Gastroesophageal sphincter (tissue), 4 donors: ENCODE data around the gene ANKS1B. TPM values are rescaled to one million over a fixed set of nuclear protein-coding genes. Genes with fewer than 3 reads are reported as not detected.

ENCODE experiments used
- ATAC-seq: fragments of 150-250 bp; one replicate; pipeline ENCODE4 v1.9.1; 2016; ENCODE audit warnings: mild to moderate bottlenecking, moderate library complexity
- H3K27ac ChIP-seq, 4 donors: fragments of 200-600 bp; sonication (generic) in 3 of 4; 1 replicate in 3 of 4; 2 replicates in 1 of 4; pipeline ENCODE4 v1.5.1; 2016 to 2019
- H3K27me3 ChIP-seq: fragments of 200-600 bp; sonication (generic); one replicate; pipeline ENCODE4 v1.5.1; 2019
- H3K36me3 ChIP-seq, 2 donors: fragments of 200-600 bp; sonication (generic); one replicate each; pipeline ENCODE4 v1.5.1; 2019; ENCODE audit warnings: control low read depth in 1 of 2
- H3K4me1 ChIP-seq, 3 donors: fragments of 200-600 bp; sonication (generic); 1 replicate in 2 of 3; 2 replicates in 1 of 3; pipeline ENCODE4 v1.5.1; 2016 to 2019; ENCODE audit warnings: control low read depth in 2 of 3
- H3K4me3 ChIP-seq, 2 donors: fragments of 200-600 bp; sonication (generic); one replicate each; pipeline ENCODE4 v1.5.1; 2019; ENCODE audit warnings: mild to moderate bottlenecking in 1 of 2, moderate library complexity in 1 of 2
- H3K9me3 ChIP-seq, 3 donors: fragments of 200-600 bp; sonication (generic); one replicate each; pipeline ENCODE4 v1.5.1; 2017 to 2019; ENCODE audit warnings: control low read depth in 2 of 3
- CTCF ChIP-seq, 4 experiments: fragments of 200-600 bp in 2 of 4; fragments of 450-650 bp in 2 of 4; sonication (generic) in 1 of 4; IDR thresholded peaks; one replicate each; pipeline ENCODE4 v1.5.1; 2017 to 2019; ENCODE audit warnings: antibody characterized with exemption in 4 of 4, mild to moderate bottlenecking in 2 of 4, moderate library complexity in 2 of 4
- EP300 ChIP-seq: sonication (generic); formaldehyde crosslinking; IDR thresholded peaks from one replicate; pipeline ENCODE4 v1.6.1; 2017; ENCODE audit warnings: antibody characterized with exemption, mild to moderate bottlenecking
- POLR2A ChIP-seq, 2 donors: fragments of 450-650 bp; IDR thresholded peaks; one replicate each; pipeline ENCODE4 v1.6.1; 2017; ENCODE audit warnings: antibody characterized with exemption in 2 of 2, mild to moderate bottlenecking in 2 of 2, moderate library complexity in 1 of 2
- POLR2AphosphoS5 ChIP-seq: sonication (generic); formaldehyde crosslinking; IDR thresholded peaks from one replicate; pipeline ENCODE4 v1.6.1; 2017; ENCODE audit warnings: antibody characterized with exemption
- WGBS, 2 donors: methylation state at CpG; one replicate each; pipeline ENCODE4 v1.1.5; 2018; ENCODE audit warnings: low coverage in 1 of 2; 5-methylcytosine and 5-hydroxymethylcytosine counted together
- total RNA-seq, 4 donors: library from RNA; depleted of rRNA; stranded (reverse); fragments of >200 nt; gene quantifications; one replicate each; pipeline ENCODE4 v1.1.0, GENCODE V29; 2016

ANKS1B gene
- total RNA-seq, 4 donors from 2014 or later: 9.9 to 31.1 (median 21.4) TPM

GRCh38 chr12:99372257-99372920 lies 612.3 kb downstream of the ANKS1B start:
- 13 to 20% methylated on average over 3 of the region's 3 CpGs for WGBS, 2 donors
- no peak overlapping the region for H3K4me3 ChIP-seq
- TF ChIP-seq EP300: no peak
- no peak for TF ChIP-seq CTCF (IDR thresholded peaks at IDR 0.05)
- TF ChIP-seq POLR2A (IDR thresholded peaks at IDR 0.05): no peak
- no peak for TF ChIP-seq POLR2AphosphoS5
- ATAC-seq: no peak
- H3K9me3 ChIP-seq: no peaks in the 10 kb centered on the region
- no peak overlapping the region for H3K27ac ChIP-seq
- H3K36me3 ChIP-seq: no peaks in the 10 kb centered on the region
- H3K27me3 ChIP-seq: no peaks in the 10 kb centered on the region
- H3K4me1 ChIP-seq: peaks cover 0 to 13% (median 0%) of the 10 kb centered on the region in 3 donors

DNA sequence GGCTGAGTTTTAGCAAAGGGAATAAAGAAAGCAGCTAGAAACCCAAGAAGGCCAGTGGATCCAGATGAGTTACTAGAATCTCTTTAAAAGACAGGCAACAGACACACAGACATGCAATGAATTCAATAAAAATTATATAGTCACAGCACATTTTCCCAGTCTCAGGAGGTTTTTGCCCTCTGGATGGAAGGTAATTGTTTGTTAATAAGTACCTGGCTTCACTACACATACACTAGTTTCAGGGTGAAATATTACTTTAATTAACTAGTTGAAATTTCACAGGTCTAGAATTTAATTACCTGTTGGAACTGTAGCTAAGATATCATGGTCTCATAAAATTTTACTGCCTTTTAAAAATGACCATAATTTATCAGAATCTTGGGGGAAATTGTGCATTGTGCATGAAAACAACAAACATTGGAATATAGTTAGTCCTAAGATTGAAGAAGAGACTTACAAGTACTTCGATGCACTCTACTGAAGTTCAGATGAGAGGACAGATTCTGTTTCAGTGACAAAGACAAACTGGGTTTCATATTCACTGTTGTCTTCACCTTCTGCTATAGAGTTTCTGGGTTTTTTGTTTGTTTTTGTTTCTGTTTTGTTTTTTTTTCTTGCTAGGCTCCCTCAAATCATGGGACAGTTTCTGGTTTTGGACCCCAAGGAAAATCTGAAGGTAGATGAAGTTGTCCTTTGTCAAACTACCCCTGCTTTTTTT lies 614.2 kb downstream of the ANKS1B start:
- Histone ChIP-seq H3K36me3 (no peaks in the 10 kb centered on the region), H3K4me3 (no peak overlapping the region), H3K27ac (no peak overlapping the region), H3K9me3 (no peaks in the 10 kb centered on the region), H3K4me1 (peaks cover 0 to 13% (median 0%) of the 10 kb centered on the region in 3 donors), H3K27me3 (no peaks in the 10 kb centered on the region)
- 88 to 92% methylated on average over 1 of the region's 1 CpG for WGBS, 2 donors
- no peak for TF ChIP-seq POLR2AphosphoS5
- no peak for TF ChIP-seq CTCF (IDR thresholded peaks at IDR 0.05)
- no peak for ATAC-seq

- TF ChIP-seq EP300: no peak
- no peak for TF ChIP-seq CTCF (IDR thresholded peaks at IDR 0.05)
- no peak for TF ChIP-seq POLR2AphosphoS5
- no peak for TF ChIP-seq POLR2A (IDR thresholded peaks at IDR 0.05)
- Histone ChIP-seq H3K27ac (no peak overlapping the region), H3K9me3 (no peaks in the 10 kb centered on the region), H3K27me3 (no peaks in the 10 kb centered on the region), H3K4me1 (peaks cover 0 to 4% (median 0%) of the 10 kb centered on the region in 3 donors), H3K4me3 (no peak overlapping the region), H3K36me3 (no peaks in the 10 kb centered on the region)
- 81 to 92% methylated on average over 3 of the region's 3 CpGs for WGBS, 2 donors
- no peak for ATAC-seq
These were observed 617.6 kb downstream of the ANKS1B start for GRCh38 chr12:99367181-99367580.

DNA sequence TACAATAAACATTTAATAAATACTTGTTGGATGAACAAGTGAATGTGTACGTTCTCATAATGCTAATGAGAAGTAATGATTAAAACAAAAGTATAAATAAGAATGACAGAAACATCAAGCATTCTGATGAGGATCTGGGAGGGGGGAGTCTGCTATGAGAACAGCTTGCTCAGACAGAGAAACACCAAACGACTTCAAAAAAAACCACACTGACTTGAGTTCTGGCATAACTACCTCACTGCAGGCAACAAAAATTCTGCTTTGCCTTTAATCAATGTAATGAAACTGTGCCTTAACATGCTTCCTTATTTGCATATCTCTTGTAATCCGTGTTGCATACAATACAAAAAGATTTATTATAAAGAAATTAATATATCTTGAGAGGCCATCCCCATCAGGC lies 632.5 kb downstream of the ANKS1B start:
- no peak for TF ChIP-seq CTCF (IDR thresholded peaks at IDR 0.05)
- TF ChIP-seq POLR2A (IDR thresholded peaks at IDR 0.05): no peak
- no peak for TF ChIP-seq POLR2AphosphoS5
- no peak for TF ChIP-seq EP300
- Histone ChIP-seq H3K27me3 (no peaks in the 10 kb centered on the region), H3K4me1 (no peaks in the 10 kb centered on the region), H3K36me3 (no peaks in the 10 kb centered on the region), H3K9me3 (no peaks in the 10 kb centered on the region), H3K4me3 (no peak overlapping the region), H3K27ac (no peak overlapping the region)
- no peak for ATAC-seq
- 60 to 63% methylated on average over 3 of the region's 3 CpGs for WGBS, 2 donors

- Histone ChIP-seq H3K9me3 (no peaks in the 10 kb centered on the region), H3K4me1 (no peaks in the 10 kb centered on the region), H3K27ac (no peak overlapping the region), H3K4me3 (no peak overlapping the region), H3K36me3 (no peaks in the 10 kb centered on the region), H3K27me3 (no peaks in the 10 kb centered on the region)
- no peak for ATAC-seq
- TF ChIP-seq CTCF (IDR thresholded peaks at IDR 0.05): no peak
- no peak for TF ChIP-seq EP300
- no peak for TF ChIP-seq POLR2AphosphoS5
- no peak for TF ChIP-seq POLR2A (IDR thresholded peaks at IDR 0.05)
These were observed 640.8 kb downstream of the ANKS1B start for GRCh38 chr12:99343960-99344359.
